Left lung (tissue), 10 donors: ENCODE measurements around the gene FKBP9. TPM values are rescaled to one million over a fixed set of nuclear protein-coding genes. Genes with fewer than 3 reads are reported as not detected.
A peak's percentile ranks its signal among the peaks of the same experiment; 100 is the strongest.

Experiments used
- ATAC-seq: fragments of 200-7000 bp; cut with Tn5 transposase; one replicate; pipeline ENCODE4 v1.9.1; 2020; ENCODE audit warnings: moderate library complexity
- DNase-seq, 4 donors: peaks; one replicate each; pipeline ENCODE4 v3.0.0-alpha.2; 2013 to 2020
- H3K27ac ChIP-seq, 2 donors: fragments of 200-600 bp; sonication (generic) in 1 of 2; one replicate each; pipeline versions ENCODE4 v1.5.0 to v1.8.0; 2020 to 2021
- H3K27me3 ChIP-seq, 2 donors: fragments of 200-600 bp; sonication (generic) in 1 of 2; one replicate each; pipeline versions ENCODE4 v1.5.0 to v1.8.0; 2020 to 2021
- H3K36me3 ChIP-seq, 2 donors: fragments of 200-600 bp; sonication (generic) in 1 of 2; one replicate each; pipeline versions ENCODE4 v1.5.0 to v1.8.0; 2020 to 2021
- H3K4me1 ChIP-seq, 2 donors: fragments of 200-600 bp; one replicate each; pipeline ENCODE4 v1.8.0; 2021
- H3K4me3 ChIP-seq, 2 donors: fragments of 200-600 bp; sonication (generic) in 1 of 2; one replicate each; pipeline versions ENCODE4 v1.5.0 to v1.8.0; 2020 to 2021; ENCODE audit warnings: mild to moderate bottlenecking in 1 of 2
- H3K9me3 ChIP-seq, 2 donors: fragments of 200-600 bp; sonication (generic) in 1 of 2; one replicate each; pipeline versions ENCODE4 v1.5.0 to v1.8.0; 2020 to 2021
- intact Hi-C, 2 donors: fragments of 100-400 bp; cut with DNase I; formaldehyde crosslinking; loops; one replicate each; pipeline versions ENCODE4 v1.11.2 to v1.14.2; 2022
- polyA plus RNA-seq, 6 donors: library from polyadenylated mRNA; unstranded; fragments of 120-200 nt; gene quantifications; one replicate each; pipeline ENCODE4 v1.2.1, GENCODE V29; 2013; ENCODE audit not compliant: insufficient read length in 6 of 6
- total RNA-seq, 2 donors: library from RNA; stranded (reverse); fragmentation: NEBNext Ultra II Directional; extraction: Animal tissue kit (Norgen Biotek cat#: 25700); gene quantifications; one replicate each; pipeline ENCODE4 v1.2.1, GENCODE V29; 2021
- TF ChIP-seq, protein P1 (sequence below), 2 donors: fragments of 200-600 bp; sonication (generic) in 1 of 2; IDR thresholded peaks; one replicate each; pipeline versions ENCODE4 v1.5.0 to v1.8.0; 2021; ENCODE audit warnings: antibody characterized with exemption in 2 of 2
- donor health status: DM: no; HTN: yes; CAD: no.
- donor health status: DM: no; HTN: no; CAD: no.

The FKBP9 gene
- total and polyA plus RNA-seq, 8 donors: 91.4 to 264 (median 205) TPM

DNA sequence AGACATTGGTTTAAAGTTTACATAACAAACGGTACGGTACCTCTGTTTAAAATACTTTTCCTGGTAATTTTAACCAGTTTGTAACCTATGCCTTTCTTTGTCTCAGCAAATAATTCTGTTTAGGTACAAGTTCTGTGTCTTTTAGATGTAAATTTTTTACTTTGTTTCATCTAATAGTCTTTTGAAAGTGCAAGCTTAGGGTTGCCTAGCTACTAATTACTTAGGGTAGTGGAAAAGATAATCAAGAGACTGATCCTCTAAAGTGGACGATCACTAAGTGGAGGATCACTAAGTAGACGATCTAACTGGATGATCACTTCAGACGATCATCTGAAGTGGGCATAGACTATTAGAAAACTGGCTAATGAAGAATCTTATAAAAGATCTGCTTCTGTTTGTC is 16.1 kb upstream of the FKBP9 start:
- Histone ChIP-seq H3K27me3 (no peaks in the 10 kb centered on the region), H3K27ac (peak overlapping the region; percentile 96 to 99), H3K4me1 (peaks cover 9 to 36% of the 10 kb centered on the region in 2 donors), H3K9me3 (no peaks in the 10 kb centered on the region), H3K36me3 (no peaks in the 10 kb centered on the region), H3K4me3 (peak overlapping the region in 1 of 2 donors; percentile 75)
- no peak for DNase-seq
- no peak for ATAC-seq
- intact Hi-C loops: no loop called here
- TF ChIP-seq, protein P1, sequence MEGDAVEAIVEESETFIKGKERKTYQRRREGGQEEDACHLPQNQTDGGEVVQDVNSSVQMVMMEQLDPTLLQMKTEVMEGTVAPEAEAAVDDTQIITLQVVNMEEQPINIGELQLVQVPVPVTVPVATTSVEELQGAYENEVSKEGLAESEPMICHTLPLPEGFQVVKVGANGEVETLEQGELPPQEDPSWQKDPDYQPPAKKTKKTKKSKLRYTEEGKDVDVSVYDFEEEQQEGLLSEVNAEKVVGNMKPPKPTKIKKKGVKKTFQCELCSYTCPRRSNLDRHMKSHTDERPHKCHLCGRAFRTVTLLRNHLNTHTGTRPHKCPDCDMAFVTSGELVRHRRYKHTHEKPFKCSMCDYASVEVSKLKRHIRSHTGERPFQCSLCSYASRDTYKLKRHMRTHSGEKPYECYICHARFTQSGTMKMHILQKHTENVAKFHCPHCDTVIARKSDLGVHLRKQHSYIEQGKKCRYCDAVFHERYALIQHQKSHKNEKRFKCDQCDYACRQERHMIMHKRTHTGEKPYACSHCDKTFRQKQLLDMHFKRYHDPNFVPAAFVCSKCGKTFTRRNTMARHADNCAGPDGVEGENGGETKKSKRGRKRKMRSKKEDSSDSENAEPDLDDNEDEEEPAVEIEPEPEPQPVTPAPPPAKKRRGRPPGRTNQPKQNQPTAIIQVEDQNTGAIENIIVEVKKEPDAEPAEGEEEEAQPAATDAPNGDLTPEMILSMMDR (IDR thresholded peaks at IDR 0.05): no peak

DNA sequence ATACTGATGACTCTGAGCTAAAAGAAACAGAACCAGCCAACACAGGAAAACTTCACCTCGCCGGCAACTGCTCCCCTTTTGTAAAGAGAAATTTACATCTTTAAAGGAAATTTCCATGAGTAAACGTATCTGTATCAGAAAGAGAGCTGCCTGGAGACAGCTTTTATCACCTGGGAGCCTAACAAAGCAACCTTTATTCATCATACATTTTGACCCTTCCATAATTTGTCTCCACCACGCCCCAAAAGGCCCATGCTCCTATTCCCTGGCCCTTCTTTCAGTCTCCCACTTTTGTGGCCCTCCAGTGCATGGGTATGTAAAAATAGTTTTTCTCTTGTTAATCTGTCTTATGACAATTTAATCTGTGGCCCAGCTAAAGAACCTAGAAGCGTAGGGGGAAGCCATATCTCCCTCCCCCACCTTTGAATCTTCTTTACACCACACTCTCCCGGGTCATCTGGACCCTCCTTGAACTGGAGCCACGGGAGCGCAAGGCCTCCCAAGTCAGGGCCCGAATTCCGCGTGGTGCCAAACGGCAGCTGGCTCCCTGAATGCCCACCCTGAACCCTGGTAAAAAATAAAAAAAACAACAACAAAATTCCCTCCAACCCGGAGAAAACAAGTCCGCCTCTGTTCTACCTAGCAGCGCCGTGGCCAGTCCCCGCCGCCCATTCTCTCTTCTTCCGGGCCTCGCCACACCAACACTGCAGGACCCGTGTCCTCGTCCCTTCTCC is 15.4 kb upstream of the FKBP9 start:
- no peaks in the 10 kb centered on the region for H3K9me3 ChIP-seq
- intact Hi-C loops: no loop called here
- peak overlapping the region; percentile 96 to 99 for H3K27ac ChIP-seq
- ATAC-seq: peak; percentile 51
- H3K36me3 ChIP-seq: no peaks in the 10 kb centered on the region
- peak in 2 of 4 donors; percentile 13 to 67 for DNase-seq
- H3K27me3 ChIP-seq: no peaks in the 10 kb centered on the region
- TF ChIP-seq, protein P1 (IDR thresholded peaks at IDR 0.05): no peak
- peak overlapping the region; percentile 74 to 75 for H3K4me3 ChIP-seq
- H3K4me1 ChIP-seq: peaks cover 9 to 36% of the 10 kb centered on the region in 2 donors

DNA sequence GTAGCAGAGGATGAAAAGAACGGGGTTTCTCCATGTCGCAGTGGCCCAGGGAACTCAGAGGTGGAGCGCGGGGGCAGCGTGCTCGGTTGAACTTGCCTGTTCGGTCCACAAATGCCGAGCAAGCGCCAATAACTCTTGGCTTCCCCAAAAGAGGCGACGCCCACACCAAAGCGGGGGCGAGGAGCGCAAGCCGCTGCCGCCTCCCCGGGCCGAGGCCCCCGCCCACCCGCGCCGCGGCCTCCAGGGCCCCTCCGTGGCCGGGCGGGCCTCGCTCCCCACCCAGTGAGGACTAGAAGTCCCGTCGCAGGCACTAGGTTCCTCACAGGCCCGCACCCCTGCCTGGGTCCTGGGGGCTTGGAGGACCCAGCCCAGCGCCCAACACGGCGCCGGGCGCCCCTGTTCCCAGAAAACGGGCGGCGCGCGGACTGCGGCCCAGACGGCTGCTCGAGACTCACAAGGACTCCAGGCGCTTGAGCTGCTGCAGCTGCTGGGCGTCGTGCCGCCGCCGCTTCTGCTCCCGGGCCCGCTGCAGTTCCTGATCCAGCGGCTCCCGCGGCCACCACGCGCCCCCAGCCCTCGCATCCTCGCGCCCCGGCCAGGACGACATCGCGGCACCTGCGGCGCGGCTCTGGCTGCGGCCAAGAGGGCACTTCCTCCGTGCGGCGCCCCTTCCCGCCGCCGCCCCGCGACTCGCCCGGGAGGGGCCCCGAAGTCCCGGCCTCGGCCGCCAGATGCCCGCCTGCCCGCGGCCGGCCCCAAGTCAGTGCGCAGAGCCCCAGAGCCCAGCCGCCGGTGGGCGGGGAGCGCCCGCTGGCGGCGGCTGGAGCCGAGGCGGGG is 14.6 kb upstream of the FKBP9 start:
- TF ChIP-seq, protein P1 (IDR thresholded peaks at IDR 0.05): peak in 1 of 2 donors; percentile 40
- intact Hi-C loops: no loop called here
- H3K27me3 ChIP-seq: no peaks in the 10 kb centered on the region

DNA sequence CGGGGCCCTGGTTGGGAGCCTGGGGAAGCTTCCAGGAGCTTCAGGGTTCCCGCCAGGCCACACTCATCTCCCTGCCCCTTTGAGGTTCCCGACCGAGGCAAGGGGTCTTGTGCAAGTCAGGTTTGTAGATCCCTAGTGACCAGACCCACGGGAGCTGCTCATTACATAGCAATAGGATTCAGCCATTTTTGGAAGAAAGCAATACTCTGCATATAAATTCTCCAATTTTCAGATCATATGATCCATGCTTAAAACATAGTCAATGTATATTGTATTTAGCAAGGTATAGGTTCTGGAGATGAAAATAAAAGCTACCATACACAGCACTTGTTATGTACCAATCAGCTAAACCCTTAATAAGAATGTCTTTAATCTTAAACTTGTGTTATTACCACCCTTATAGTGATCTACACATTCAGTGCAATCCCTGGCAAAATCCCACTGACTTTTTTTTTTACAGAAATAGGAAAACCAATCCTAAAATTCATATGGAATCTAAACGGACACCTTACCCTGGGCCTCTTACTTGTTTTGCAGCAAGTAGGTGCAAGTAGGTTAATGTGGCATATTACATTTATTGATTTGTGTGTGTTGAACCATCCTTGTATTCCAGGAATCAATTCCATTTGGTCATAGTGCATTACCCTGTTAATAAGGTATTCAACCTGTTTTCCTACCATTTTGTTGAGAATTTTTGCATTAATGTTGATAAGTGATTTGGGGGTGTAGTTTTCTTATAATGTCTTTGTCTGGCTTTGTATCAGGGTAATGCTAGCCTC is 13.8 kb upstream of the FKBP9 start:
- intact Hi-C loops: no loop called here
- Histone ChIP-seq H3K4me3 (peak overlapping the region; percentile 74 to 75), H3K27ac (peak overlapping the region; percentile 96 to 99), H3K4me1 (peaks cover 9 to 23% of the 10 kb centered on the region in 2 donors), H3K9me3 (peaks cover 0 to 11% of the 10 kb centered on the region in 2 donors), H3K36me3 (no peaks in the 10 kb centered on the region), H3K27me3 (no peaks in the 10 kb centered on the region)
- ATAC-seq (no peak), DNase-seq (no peak)
- TF ChIP-seq, protein P1 (IDR thresholded peaks at IDR 0.05): peak in 1 of 2 donors; percentile 34

More for the DNA sequence above, 14.6 kb upstream of the FKBP9 start:
- H3K27ac ChIP-seq: peak overlapping the region; percentile 96 to 99
- H3K36me3 ChIP-seq: no peaks in the 10 kb centered on the region
- H3K9me3 ChIP-seq: peaks cover 0 to 2% of the 10 kb centered on the region in 2 donors
- peak overlapping the region; percentile 74 to 75 for H3K4me3 ChIP-seq
- peak; percentile 75 to 99 (median 88) for DNase-seq
- H3K4me1 ChIP-seq: peaks cover 9 to 30% of the 10 kb centered on the region in 2 donors
- peak; percentile 98 for ATAC-seq
